ENCODE data around the gene SPATA6.
"Not testable (repeated sequence)": the region's sequence is repeated elsewhere in the genome, so short reads cannot be mapped to it uniquely, and the experiment has no call there.

Gene SPATA6

GRCh38 chr1:48344373-48344772 lies 127.6 kb downstream of the SPATA6 start:
- DNase-seq: no peak

- no peak for DNase-seq
These were observed 130.8 kb downstream of the SPATA6 start for GRCh38 chr1:48341221-48341620.

GRCh38 chr1:48338257-48338656 lies 133.7 kb downstream of the SPATA6 start:
- DNase-seq: no peak

- no peak for DNase-seq
These were observed 138.7 kb downstream of the SPATA6 start for GRCh38 chr1:48333316-48333715.

GRCh38 chr1:48332115-48332514 lies 139.9 kb downstream of the SPATA6 start:
- no peak for DNase-seq

GRCh38 chr1:48329905-48330304 lies 142.1 kb downstream of the SPATA6 start:
- DNase-seq: no peak

GRCh38 chr1:48329486-48329885 lies 142.5 kb downstream of the SPATA6 start:
- no peak for DNase-seq

GRCh38 chr1:48311829-48312228 lies 160.2 kb downstream of the SPATA6 start:
- not testable (repeated sequence) for DNase-seq

GRCh38 chr1:48309564-48310082 lies 162.4 kb downstream of the SPATA6 start:
- DNase-seq: no peak

- DNase-seq: no peak
These were observed 169.4 kb downstream of the SPATA6 start for GRCh38 chr1:48302652-48303051.

GRCh38 chr1:48294656-48295055 lies 177.3 kb downstream of the SPATA6 start:
- no peak for DNase-seq

- not testable (repeated sequence) for DNase-seq
These were observed 177.9 kb downstream of the SPATA6 start for GRCh38 chr1:48294094-48294493.

- no peak for DNase-seq
These were observed 179.3 kb downstream of the SPATA6 start for GRCh38 chr1:48292706-48293105.

- DNase-seq: no peak
These were observed 180.6 kb downstream of the SPATA6 start for GRCh38 chr1:48291421-48291820.

GRCh38 chr1:48285525-48285924 lies 186.5 kb downstream of the SPATA6 start:
- no peak for DNase-seq

GRCh38 chr1:48284696-48285420 lies 187.1 kb downstream of the SPATA6 start:
- DNase-seq: not testable (repeated sequence)

GRCh38 chr1:48282329-48282728 lies 189.7 kb downstream of the SPATA6 start:
- DNase-seq: not testable (repeated sequence)

GRCh38 chr1:48277437-48277836 lies 194.6 kb downstream of the SPATA6 start:
- not testable (repeated sequence) for DNase-seq

- DNase-seq: no peak
These were observed 205.4 kb downstream of the SPATA6 start for GRCh38 chr1:48266576-48266975.

GRCh38 chr1:48263041-48263440 lies 209.0 kb downstream of the SPATA6 start:
- DNase-seq: no peak

GRCh38 chr1:48261881-48262400 lies 210.1 kb downstream of the SPATA6 start:
- no peak for DNase-seq

GRCh38 chr1:48258106-48258505 lies 213.9 kb downstream of the SPATA6 start:
- no peak for DNase-seq

- DNase-seq: no peak
These were observed 217.8 kb downstream of the SPATA6 start for GRCh38 chr1:48254254-48254653.

- no peak for DNase-seq
These were observed 220.2 kb downstream of the SPATA6 start for GRCh38 chr1:48251821-48252220.

GRCh38 chr1:48251323-48251722 lies 220.7 kb downstream of the SPATA6 start:
- no peak for DNase-seq
